Measurements from ENCODE around the gene AGBL1. TPM values are rescaled to one million over a fixed set of nuclear protein-coding genes. Genes with fewer than 3 reads are reported as not detected.

AGBL1 gene
- total RNA-seq, 1 donor from 2014 or later, result not detected

- no peak for TF ChIP-seq CTCF (IDR thresholded peaks at IDR 0.05; ENCODE audit: borderline replicate concordance)
- Histone ChIP-seq H3K27me3 (ENCODE audit: low read depth) (no peaks in the 10 kb centered on the region), H3K36me3 (no peaks in the 10 kb centered on the region), H3K4me3 (no peak overlapping the region), H3K27ac (replicated peaks) (no peak overlapping the region), H3K4me1 (no peaks in the 10 kb centered on the region), H3K9me3 (replicated peaks) (no peaks in the 10 kb centered on the region)
- no peak for DNase-seq
- intact Hi-C loops (cut with micrococcal nuclease), result no loop called here
Observed at GRCh38 chr15:86353213-86353612, 273.5 kb downstream of the AGBL1 start.

GRCh38 chr15:86355361-86355760 is 275.7 kb downstream of the AGBL1 start:
- no peaks in the 10 kb centered on the region for H3K4me1 ChIP-seq
- no peaks in the 10 kb centered on the region for H3K36me3 ChIP-seq
- H3K9me3 ChIP-seq (replicated peaks), result peaks cover 6% of the 10 kb centered on the region
- H3K27ac ChIP-seq (replicated peaks), result no peak overlapping the region
- no peak overlapping the region for H3K4me3 ChIP-seq
- H3K27me3 ChIP-seq (ENCODE audit: low read depth), result no peaks in the 10 kb centered on the region
- intact Hi-C loops (cut with micrococcal nuclease), result no loop called here
- no peak for TF ChIP-seq CTCF (IDR thresholded peaks at IDR 0.05; ENCODE audit: borderline replicate concordance)
- DNase-seq, result no peak

- Histone ChIP-seq H3K27me3 (ENCODE audit: low read depth) (no peaks in the 10 kb centered on the region), H3K4me1 (no peaks in the 10 kb centered on the region), H3K36me3 (no peaks in the 10 kb centered on the region), H3K27ac (replicated peaks) (no peak overlapping the region), H3K9me3 (replicated peaks) (peaks cover 9% of the 10 kb centered on the region), H3K4me3 (no peak overlapping the region)
- TF ChIP-seq CTCF (IDR thresholded peaks at IDR 0.05; ENCODE audit: borderline replicate concordance), result no peak
- DNase-seq, result no peak
- intact Hi-C loops (cut with micrococcal nuclease), result no loop called here
Observed at GRCh38 chr15:86355801-86356200, 276.1 kb downstream of the AGBL1 start.

- no peak for DNase-seq
- intact Hi-C loops (cut with micrococcal nuclease), result no loop called here
- Histone ChIP-seq H3K36me3 (no peaks in the 10 kb centered on the region), H3K4me3 (no peak overlapping the region), H3K27me3 (ENCODE audit: low read depth) (peaks cover 9% of the 10 kb centered on the region), H3K27ac (replicated peaks) (no peak overlapping the region), H3K4me1 (no peaks in the 10 kb centered on the region), H3K9me3 (replicated peaks) (peaks cover 26% of the 10 kb centered on the region)
- TF ChIP-seq CTCF (IDR thresholded peaks at IDR 0.05; ENCODE audit: borderline replicate concordance), result no peak
Observed at GRCh38 chr15:86362555-86362954, 282.9 kb downstream of the AGBL1 start.

- intact Hi-C loops (cut with micrococcal nuclease), result no loop called here
- Histone ChIP-seq H3K4me1 (no peaks in the 10 kb centered on the region), H3K9me3 (replicated peaks) (peaks cover 14% of the 10 kb centered on the region), H3K27ac (replicated peaks) (no peak overlapping the region), H3K27me3 (ENCODE audit: low read depth) (peaks cover 31% of the 10 kb centered on the region), H3K36me3 (no peaks in the 10 kb centered on the region), H3K4me3 (no peak overlapping the region)
- DNase-seq, result no peak
- TF ChIP-seq CTCF (IDR thresholded peaks at IDR 0.05; ENCODE audit: borderline replicate concordance), result no peak
Observed at GRCh38 chr15:86373147-86373546, 293.5 kb downstream of the AGBL1 start.

Measured in left ventricle myocardium inferior (tissue), 1 donor.